ENCODE measurements around the gene MED27.

The MED27 gene

DNA sequence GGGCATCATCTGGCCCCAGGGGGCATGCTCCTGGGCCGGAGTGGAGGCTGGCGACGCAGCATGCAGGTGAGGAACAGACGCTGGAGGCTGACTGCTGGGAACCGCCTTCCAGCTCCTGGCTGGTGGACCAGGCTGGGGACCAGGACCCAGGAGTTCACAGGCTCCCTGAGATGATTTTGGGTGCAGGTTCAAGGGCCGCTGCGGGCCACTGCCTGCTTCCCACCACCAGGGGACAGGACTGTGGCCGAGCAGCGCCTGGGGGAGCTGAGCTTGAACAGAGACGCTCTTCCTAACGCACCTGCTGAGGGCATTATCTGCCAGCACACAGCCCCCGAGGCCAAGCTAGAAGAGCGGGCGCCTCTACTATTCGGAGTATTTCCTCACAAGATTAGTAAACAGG lies 207.7 kb downstream of the MED27 start:
- Histone ChIP-seq H3K9me3 (ENCODE audit: control insufficient read depth, insufficient read depth, low read length) (no peaks in the 10 kb centered on the region), H3K9ac (ENCODE audit: low read depth, low read length) (no peak overlapping the region), H3K4me1 (ENCODE audit: insufficient read depth, low read length) (peaks cover 16% of the 10 kb centered on the region), H3K36me3 (ENCODE audit: insufficient read depth, low read length) (no peaks in the 10 kb centered on the region)

DNA sequence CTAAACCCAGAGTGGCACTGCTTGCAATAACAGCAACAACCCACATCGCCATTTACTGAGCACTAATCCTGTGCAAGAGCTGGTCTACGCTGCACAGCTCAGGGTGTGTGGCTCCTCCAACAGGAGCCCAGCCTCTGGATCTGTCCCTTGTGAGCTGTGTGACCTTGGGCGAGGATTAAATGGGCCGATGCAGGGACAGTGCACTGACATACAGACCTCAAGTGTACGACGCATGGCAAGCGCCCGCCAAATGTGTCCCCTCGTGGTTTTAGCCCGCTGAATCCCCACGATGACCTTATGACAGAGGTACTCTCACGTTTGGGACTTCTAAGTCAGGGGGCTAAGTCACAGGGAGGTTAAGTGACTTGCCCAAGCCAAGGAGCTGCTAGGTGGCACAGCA lies 209.5 kb downstream of the MED27 start:
- Histone ChIP-seq H3K36me3 (ENCODE audit: insufficient read depth, low read length) (no peaks in the 10 kb centered on the region), H3K9ac (ENCODE audit: low read depth, low read length) (no peak overlapping the region), H3K4me1 (ENCODE audit: insufficient read depth, low read length) (peaks cover 16% of the 10 kb centered on the region), H3K9me3 (ENCODE audit: control insufficient read depth, insufficient read depth, low read length) (no peaks in the 10 kb centered on the region)

DNA sequence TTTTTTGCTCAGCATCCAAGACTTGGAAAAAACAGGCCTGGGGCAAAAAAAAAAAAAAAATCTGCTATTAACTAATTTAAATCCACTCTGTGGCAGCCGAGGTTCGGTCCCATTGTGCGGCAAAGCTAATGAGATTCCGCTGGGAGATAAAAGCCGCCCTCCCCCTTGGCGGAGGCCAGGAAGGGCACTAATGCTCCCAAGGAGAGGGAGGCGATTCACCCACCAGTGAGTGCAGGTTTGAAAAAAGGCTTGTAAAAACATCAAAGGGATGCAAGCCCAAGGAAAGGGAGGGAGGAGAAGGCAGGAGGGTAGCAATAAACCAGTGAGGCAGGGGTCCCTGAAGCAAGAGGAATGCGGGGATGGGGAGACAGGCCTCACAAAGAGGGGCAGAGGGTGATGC lies 210.3 kb downstream of the MED27 start:
- Histone ChIP-seq H3K9me3 (ENCODE audit: control insufficient read depth, insufficient read depth, low read length) (no peaks in the 10 kb centered on the region), H3K4me1 (ENCODE audit: insufficient read depth, low read length) (peaks cover 16% of the 10 kb centered on the region), H3K9ac (ENCODE audit: low read depth, low read length) (no peak overlapping the region; the same call in 1 of the 2 replicates), H3K36me3 (ENCODE audit: insufficient read depth, low read length) (no peaks in the 10 kb centered on the region)

DNA sequence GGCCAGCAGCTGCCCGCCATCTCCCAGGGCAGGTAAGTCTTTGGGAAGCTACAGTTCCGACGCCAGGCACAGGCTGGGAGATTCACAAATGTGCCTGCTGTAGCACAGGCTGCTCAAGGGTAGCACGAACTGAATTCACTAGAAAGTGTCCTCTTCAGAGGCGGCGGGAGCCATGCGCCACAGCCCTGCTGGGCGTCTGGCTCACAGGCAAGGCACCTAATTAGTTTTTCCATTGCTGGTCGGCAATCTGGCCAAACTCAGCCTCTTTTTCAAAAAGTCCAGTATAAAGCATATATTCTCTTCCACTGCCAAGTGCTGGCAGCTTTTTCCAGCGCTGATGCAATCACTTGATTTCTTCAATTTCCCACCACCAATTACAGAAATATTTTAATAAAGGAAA lies 210.9 kb downstream of the MED27 start:
- no peaks in the 10 kb centered on the region for H3K9me3 ChIP-seq (ENCODE audit: control insufficient read depth, insufficient read depth, low read length)
- H3K36me3 ChIP-seq (ENCODE audit: insufficient read depth, low read length): no peaks in the 10 kb centered on the region
- H3K4me1 ChIP-seq (ENCODE audit: insufficient read depth, low read length): peaks cover 16% of the 10 kb centered on the region
- H3K9ac ChIP-seq (ENCODE audit: low read depth, low read length): no peak overlapping the region

DNA sequence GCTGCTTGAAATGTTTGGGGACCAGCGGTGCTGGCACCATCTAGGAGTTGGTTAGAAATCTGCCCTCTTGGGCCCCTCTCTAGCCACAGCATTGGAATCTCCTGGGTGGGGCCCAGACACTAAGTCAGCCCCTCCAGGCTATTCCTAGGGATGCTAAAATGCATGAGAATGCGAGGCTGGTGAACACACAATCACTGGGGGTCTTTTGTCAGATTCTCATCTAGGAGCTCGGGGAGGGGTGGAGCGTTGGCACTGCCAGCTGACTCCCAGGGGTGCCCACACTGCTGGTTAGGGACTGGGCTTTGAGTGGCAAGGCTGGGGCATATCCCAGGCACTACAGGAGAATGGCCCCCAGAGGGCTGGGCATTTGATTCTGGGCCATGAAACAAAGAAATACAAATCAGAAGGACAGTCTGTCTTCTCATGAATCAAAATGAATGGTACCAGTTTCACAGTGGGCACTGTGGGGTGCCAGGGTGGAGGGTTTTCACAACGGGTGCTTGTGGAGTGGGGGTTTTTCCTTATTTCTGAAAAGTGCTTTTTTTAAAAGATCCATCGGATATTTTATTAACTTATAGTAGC lies 212.0 kb downstream of the MED27 start:
- Histone ChIP-seq H3K9ac (ENCODE audit: low read depth, low read length) (no peak overlapping the region), H3K36me3 (ENCODE audit: insufficient read depth, low read length) (no peaks in the 10 kb centered on the region), H3K9me3 (ENCODE audit: control insufficient read depth, insufficient read depth, low read length) (no peaks in the 10 kb centered on the region), H3K4me1 (ENCODE audit: insufficient read depth, low read length) (peaks cover 16% of the 10 kb centered on the region)

DNA sequence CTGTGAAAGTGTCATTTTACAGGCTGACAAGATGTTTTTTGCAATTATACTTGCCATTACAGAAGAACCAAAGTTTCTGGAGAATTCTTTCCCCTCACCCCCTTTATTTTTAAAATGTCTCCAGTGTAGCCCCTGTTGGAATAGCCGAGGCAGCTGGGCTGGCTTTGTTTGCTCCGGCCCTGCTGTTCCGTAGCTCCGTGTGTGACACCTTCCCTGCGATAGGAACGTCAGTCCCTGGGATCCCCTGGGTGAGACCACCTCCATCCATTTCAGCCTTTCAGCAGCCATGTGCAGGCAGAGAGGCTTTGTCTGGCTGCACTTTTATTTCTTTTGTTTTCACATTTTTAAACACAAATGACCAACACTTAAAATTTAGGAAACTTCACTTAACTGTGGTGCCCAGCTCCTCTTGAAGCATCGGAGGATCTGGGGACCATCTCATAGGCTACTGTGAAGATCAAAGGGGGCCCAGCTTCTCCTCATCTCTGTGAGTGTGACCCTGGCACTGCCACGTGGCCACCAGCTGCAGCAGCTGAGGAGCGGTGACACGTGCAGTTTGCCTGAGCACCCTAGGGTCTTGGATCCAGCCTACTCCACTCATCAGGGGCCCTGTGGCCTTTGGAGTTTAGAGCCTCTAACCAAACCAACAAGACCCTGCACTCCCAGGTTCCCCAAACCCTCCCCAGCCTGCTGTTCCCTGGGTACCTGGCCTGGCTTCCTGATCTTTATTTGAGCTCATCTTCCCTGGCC lies 214.0 kb downstream of the MED27 start:
- Histone ChIP-seq H3K9me3 (ENCODE audit: control insufficient read depth, insufficient read depth, low read length) (no peaks in the 10 kb centered on the region), H3K9ac (ENCODE audit: low read depth, low read length) (no peak overlapping the region), H3K36me3 (ENCODE audit: insufficient read depth, low read length) (no peaks in the 10 kb centered on the region), H3K4me1 (ENCODE audit: insufficient read depth, low read length) (peaks cover 16% of the 10 kb centered on the region)

DNA sequence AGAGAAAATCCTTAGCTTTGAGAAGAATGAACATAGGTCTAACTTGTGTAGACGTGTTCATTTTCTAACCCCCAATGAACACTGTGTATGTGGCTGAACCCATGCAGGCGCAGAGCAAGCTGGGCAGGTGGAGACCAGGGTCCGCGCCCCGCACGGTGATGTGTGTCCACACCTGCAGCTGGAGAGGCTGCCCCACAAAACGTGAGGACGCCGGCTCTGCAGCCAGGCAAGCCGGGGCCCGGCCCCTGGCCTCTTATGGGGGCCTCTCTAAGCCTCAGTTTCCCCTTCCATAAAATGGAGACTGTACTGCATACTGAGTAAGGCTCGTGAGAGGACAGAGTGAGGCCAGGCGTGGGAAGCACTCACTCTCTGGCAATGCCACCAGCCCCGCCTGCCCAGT lies 215.1 kb downstream of the MED27 start:
- H3K36me3 ChIP-seq (ENCODE audit: insufficient read depth, low read length): peaks cover 4% of the 10 kb centered on the region; the same call in 1 of the 2 replicates
- no peaks in the 10 kb centered on the region for H3K9me3 ChIP-seq (ENCODE audit: control insufficient read depth, insufficient read depth, low read length)
- peaks cover 10% of the 10 kb centered on the region; the same call in 1 of the 2 replicates for H3K4me1 ChIP-seq (ENCODE audit: insufficient read depth, low read length)
- no peak overlapping the region for H3K9ac ChIP-seq (ENCODE audit: low read depth, low read length)

DNA sequence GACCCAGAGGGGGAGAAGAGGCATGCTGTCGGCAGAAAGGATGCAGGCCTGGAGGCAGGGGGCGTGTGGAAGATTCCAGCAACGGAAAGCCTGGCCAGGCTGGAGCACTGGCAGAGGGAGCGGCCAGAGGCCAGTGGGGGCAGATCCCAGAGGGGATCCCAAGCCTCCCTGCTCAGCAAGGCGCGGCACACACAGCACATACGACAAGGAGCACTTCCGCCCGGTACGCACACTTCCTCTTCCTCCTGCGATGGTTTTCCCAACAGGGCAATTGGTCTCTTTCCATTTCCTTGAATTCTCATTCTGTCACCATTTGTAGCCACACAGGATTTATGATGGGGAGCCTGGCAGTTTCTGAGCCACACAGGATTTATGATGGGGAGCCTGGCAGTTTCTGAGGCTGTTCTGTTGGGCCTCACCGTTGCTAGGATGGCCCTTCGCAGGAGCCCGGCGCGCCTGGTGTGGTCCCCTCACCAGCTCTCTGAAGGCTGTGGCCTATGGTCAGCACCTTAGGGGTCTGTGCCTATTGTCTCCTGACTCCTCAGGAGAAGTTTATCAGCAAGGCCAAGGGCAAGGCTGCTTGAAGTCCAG lies 216.3 kb downstream of the MED27 start:
- Histone ChIP-seq H3K9ac (ENCODE audit: low read depth, low read length) (no peak overlapping the region), H3K4me1 (ENCODE audit: insufficient read depth, low read length) (no peaks in the 10 kb centered on the region), H3K36me3 (ENCODE audit: insufficient read depth, low read length) (peaks cover 4% of the 10 kb centered on the region; the same call in 1 of the 2 replicates), H3K9me3 (ENCODE audit: control insufficient read depth, insufficient read depth, low read length) (no peaks in the 10 kb centered on the region)

DNA sequence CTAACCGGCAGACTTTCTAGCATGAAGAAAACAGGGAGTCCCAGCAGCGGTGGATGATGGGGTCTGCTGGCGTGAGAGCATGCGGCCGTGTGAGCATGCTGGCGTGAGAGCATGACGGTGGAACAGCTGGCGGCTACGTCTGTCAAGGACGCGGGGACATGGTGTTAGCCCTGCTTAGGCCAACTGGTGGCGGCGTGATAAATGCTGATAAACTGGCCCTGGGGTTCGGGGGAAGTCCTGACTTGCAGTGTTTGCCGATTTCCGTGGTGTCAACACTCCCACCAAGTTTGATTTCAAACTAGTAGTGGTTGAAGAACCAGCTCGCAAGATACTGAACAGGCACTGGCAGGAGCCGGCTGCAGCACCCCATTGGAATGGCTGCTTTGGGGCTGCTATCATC lies 217.4 kb downstream of the MED27 start:
- H3K4me1 ChIP-seq (ENCODE audit: insufficient read depth, low read length): no peaks in the 10 kb centered on the region
- peaks cover 4% of the 10 kb centered on the region; the same call in 1 of the 2 replicates for H3K36me3 ChIP-seq (ENCODE audit: insufficient read depth, low read length)
- H3K9ac ChIP-seq (ENCODE audit: low read depth, low read length): no peak overlapping the region
- H3K9me3 ChIP-seq (ENCODE audit: control insufficient read depth, insufficient read depth, low read length): no peaks in the 10 kb centered on the region

DNA sequence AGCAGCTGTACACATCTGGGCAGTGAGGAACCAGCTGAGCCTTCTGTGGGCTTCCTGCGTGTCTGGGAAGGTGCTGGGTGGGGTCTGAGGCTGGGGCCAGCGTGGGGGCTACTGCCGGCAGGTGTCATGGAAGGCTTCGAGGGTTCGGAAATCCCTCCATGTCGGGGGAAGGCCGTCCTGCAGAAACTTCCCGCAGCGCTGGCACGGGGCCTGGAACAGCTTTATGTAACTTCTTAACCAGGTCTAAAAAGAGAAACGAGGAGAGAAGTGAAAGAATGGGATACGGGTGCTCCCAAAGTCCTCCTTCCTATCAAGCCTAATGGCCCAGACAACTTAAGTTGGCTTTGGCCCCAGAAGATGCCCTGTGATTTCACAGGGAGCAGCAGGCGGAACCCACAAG lies 219.2 kb downstream of the MED27 start:
- peaks cover 5% of the 10 kb centered on the region for H3K4me1 ChIP-seq (ENCODE audit: insufficient read depth, low read length)
- H3K36me3 ChIP-seq (ENCODE audit: insufficient read depth, low read length): peaks cover 4% of the 10 kb centered on the region; the same call in 1 of the 2 replicates
- no peaks in the 10 kb centered on the region for H3K9me3 ChIP-seq (ENCODE audit: control insufficient read depth, insufficient read depth, low read length)
- no peak overlapping the region for H3K9ac ChIP-seq (ENCODE audit: low read depth, low read length)

DNA sequence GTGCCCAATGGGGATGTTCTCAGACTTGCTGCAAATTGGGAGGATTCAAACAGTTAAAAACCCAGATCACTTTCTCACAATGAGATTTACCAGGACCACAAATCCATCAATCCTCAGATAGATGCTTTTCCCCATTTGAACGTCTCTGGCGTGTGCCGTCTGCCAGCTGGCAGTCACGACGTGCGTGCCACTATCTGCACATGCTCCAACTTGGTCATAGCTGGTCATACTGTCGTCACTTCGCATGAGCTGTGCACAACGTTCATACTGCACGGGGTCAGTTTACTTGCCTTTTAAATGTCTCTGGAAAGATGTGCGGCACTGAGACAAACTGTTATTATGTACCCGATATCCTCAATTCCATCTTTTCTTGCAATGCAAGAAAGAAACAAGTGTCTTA lies 221.5 kb downstream of the MED27 start:
- H3K9ac ChIP-seq (ENCODE audit: low read depth, low read length): no peak overlapping the region
- H3K9me3 ChIP-seq (ENCODE audit: control insufficient read depth, insufficient read depth, low read length): no peaks in the 10 kb centered on the region
- peaks cover 6% of the 10 kb centered on the region for H3K4me1 ChIP-seq (ENCODE audit: insufficient read depth, low read length)
- peaks cover 4% of the 10 kb centered on the region; the same call in 1 of the 2 replicates for H3K36me3 ChIP-seq (ENCODE audit: insufficient read depth, low read length)

DNA sequence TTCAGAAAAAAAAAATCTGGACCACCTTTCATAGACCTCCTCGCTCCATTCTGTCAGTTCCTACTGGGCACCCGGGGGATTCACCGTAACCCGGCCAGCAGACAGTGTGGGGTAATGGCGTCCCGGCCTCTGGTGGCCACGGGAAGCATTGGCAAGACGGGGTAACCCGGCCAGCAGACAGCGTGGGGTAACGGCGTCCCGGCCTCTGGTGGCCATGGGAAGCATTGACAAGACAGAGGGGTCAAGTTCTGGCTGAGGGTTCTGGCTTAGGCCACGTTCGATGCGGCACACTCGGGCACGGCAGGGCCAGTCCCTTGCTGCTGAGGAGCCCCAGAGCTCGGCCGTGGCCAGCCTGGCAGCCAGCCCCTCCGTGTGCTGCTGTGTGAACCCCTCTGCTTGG lies 223.6 kb downstream of the MED27 start:
- H3K4me1 ChIP-seq (ENCODE audit: insufficient read depth, low read length): peaks cover 6% of the 10 kb centered on the region
- no peaks in the 10 kb centered on the region for H3K9me3 ChIP-seq (ENCODE audit: control insufficient read depth, insufficient read depth, low read length)
- peaks cover 4% of the 10 kb centered on the region; the same call in 1 of the 2 replicates for H3K36me3 ChIP-seq (ENCODE audit: insufficient read depth, low read length)
- no peak overlapping the region for H3K9ac ChIP-seq (ENCODE audit: low read depth, low read length)

DNA sequence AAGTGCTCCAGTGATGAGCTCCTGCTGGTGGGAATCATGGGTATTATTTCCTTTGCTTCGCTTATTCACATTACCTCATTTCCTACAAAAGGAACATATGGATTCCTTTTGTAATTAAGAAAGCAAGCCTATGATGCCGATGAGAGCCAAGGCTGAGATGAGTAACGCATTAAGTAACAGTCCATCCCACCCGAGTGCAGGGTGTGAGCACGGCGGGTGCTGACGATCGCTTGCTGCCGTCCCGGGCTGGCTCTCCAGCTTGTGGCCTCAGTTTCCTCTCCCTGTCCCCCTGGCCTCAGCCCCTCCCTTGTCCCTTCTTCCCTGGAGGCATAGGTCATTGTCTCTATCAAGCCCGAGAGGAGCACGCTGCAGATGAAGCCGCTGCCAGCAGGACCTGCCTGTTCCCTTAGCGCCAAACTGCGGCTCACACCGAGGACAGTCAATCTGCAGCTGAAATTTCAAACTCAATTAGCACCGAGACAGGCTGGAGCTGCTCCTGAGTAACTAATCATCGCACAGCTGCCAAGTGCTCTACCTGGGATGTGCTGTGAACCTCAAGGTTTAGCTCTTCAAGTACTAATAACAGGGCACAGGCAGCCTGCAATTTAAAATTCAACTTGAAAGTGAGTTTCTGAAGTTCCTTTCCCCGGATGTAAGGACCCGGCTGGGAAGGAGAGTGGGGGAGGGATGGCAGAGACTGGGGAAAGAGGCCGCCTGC lies 224.6 kb downstream of the MED27 start:
- Histone ChIP-seq H3K36me3 (ENCODE audit: insufficient read depth, low read length) (peaks cover 2% of the 10 kb centered on the region; the same call in 1 of the 2 replicates), H3K4me1 (ENCODE audit: insufficient read depth, low read length) (peaks cover 6% of the 10 kb centered on the region), H3K9me3 (ENCODE audit: control insufficient read depth, insufficient read depth, low read length) (no peaks in the 10 kb centered on the region), H3K9ac (ENCODE audit: low read depth, low read length) (no peak overlapping the region)

DNA sequence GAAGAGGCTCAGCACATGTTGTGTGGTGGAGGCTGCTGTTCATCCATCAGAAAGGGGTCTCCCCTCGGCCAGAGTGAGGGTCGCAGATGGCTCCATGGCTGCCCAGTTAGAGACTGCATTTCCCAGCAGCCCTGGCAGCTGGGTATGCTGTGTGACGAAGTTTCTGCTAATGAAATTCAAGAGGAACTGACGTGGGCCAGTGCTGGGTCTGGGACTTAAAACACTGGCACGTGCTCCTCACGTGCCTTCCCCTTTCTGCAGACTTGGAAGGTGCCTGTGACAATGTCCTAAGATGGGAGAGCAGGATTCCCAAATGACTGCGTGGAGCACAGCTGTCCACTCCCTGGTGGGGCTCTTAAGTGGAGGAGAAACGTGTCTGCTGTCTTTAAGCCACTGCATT lies 225.3 kb downstream of the MED27 start:
- Histone ChIP-seq H3K4me1 (ENCODE audit: insufficient read depth, low read length) (peaks cover 6% of the 10 kb centered on the region), H3K9me3 (ENCODE audit: control insufficient read depth, insufficient read depth, low read length) (no peaks in the 10 kb centered on the region), H3K36me3 (ENCODE audit: insufficient read depth, low read length) (no peaks in the 10 kb centered on the region), H3K9ac (ENCODE audit: low read depth, low read length) (no peak overlapping the region)

Data from ES-I3 (cell line).